ENCODE measurements around the gene TUBB8.

- TF ChIP-seq CTCF (conservative IDR thresholded peaks at IDR 0.05; ENCODE audit: low read depth, low read length) (no peak), EZH2 (IDR thresholded peaks at IDR 0.05; ENCODE audit: borderline replicate concordance, low read depth, low read length, poor library complexity, severe bottlenecking) (no peak)
Measured at GRCh38 chr10:94613-95012, 45.5 kb upstream of the TUBB8 start.
